HepG2 (cell line): ENCODE data around the gene ANKS1A. TPM values are rescaled to one million over a fixed set of nuclear protein-coding genes. Genes with fewer than 3 reads are reported as not detected.

Source experiments
- ATAC-seq: fragments of 200-7000 bp; cut with Tn5 transposase; 3 replicates; pipeline ENCODE4 v1.9.1; 2020; ENCODE audit warnings: mild to moderate bottlenecking, moderate library complexity
- BruUV-seq: library from RNA; stranded (reverse); fragments of 400-500 nt; replicated peaks from 2 replicates; lab custom pipeline; 2021; lab: Mats Ljungman, UMichigan
- CTCF ChIA-PET: fragments of 300-600 bp; formaldehyde crosslinking; extraction: SDS; loops from one replicate; lab custom pipeline; 2021; ENCODE audit warnings: low total read pairs, inconsistent platforms, low intra/inter-chr PET ratio; lab: Yijun Ruan, JAX
- POLR2A ChIA-PET: fragments of 350-600 bp; sonication (Branson Sonifier 250); formaldehyde crosslinking; loops from one replicate; lab custom pipeline; 2020; ENCODE audit warnings: antibody characterized with exemption, inconsistent platforms; lab: Yijun Ruan, JAX
- DNase-seq: peaks from one replicate; pipeline ENCODE4 v3.0.0-alpha.2; 2015; ENCODE audit warnings: low spot score
- FAIRE-seq: peaks from 3 replicates; lab custom pipeline; 2011; peaks lifted over from hg19 to GRCh38; lab: Jason Lieb, UNC
- H2AFZ ChIP-seq: one replicate; pipeline ENCODE4 v1.6.1; 2011; ENCODE audit warnings: low read length, inconsistent platforms
- H3K27ac ChIP-seq: fragments of 300-600 bp; 3 replicates; pipeline ENCODE4 v1.8.0; 2011; ENCODE audit warnings: mixed run types, mild to moderate bottlenecking, mixed read lengths, low read length, inconsistent platforms; ENCODE audit not compliant: insufficient read depth; ENCODE audit errors: extremely low read length
- H3K27me3 ChIP-seq, 2 experiments: fragments of 200-600 bp in 1 of 2; 2 replicates in 1 of 2; 3 replicates in 1 of 2; pipeline versions ENCODE4 v1.6.0 to v1.8.0; 2011; ENCODE audit warnings: low read length in 2 of 2, mild to moderate bottlenecking in 2 of 2, moderate library complexity in 2 of 2, inconsistent platforms in 1 of 2; ENCODE audit not compliant: insufficient read depth in 2 of 2, control insufficient read depth in 1 of 2
- H3K36me3 ChIP-seq, 2 experiments: fragments of 200-600 bp in 1 of 2; replicated peaks in 1 of 2; 2 replicates in 1 of 2; 3 replicates in 1 of 2; pipeline versions ENCODE4 v1.5.1 to v1.8.0; 2011; ENCODE audit warnings: low read length in 2 of 2, inconsistent platforms in 1 of 2; ENCODE audit not compliant: insufficient read depth in 2 of 2, control insufficient read depth in 1 of 2
- H3K4me1 ChIP-seq: 2 replicates; pipeline ENCODE4 v1.5.1; 2012; ENCODE audit warnings: low read length, inconsistent platforms; ENCODE audit not compliant: insufficient read depth
- H3K4me2 ChIP-seq: 2 replicates; pipeline ENCODE4 v1.6.0; 2011; ENCODE audit warnings: low read depth, low read length, inconsistent platforms
- H3K4me3 ChIP-seq, 3 experiments: fragments of 200-600 bp in 1 of 3; sonication (generic), shearing (Covaris generic) in 1 of 3; replicated peaks in 1 of 3; 2 replicates each; pipeline ENCODE4 v1.5.1; 2011 to 2016; ENCODE audit warnings: low read length in 3 of 3, inconsistent platforms in 2 of 3, low read depth in 2 of 3, mild to moderate bottlenecking in 2 of 3, control low read depth in 1 of 3, mixed read lengths in 1 of 3; ENCODE audit not compliant: insufficient read depth in 1 of 3
- H3K79me2 ChIP-seq: one replicate; pipeline ENCODE4 v1.6.1; 2011; ENCODE audit warnings: low read length, inconsistent platforms; ENCODE audit not compliant: insufficient read depth
- H3K9ac ChIP-seq: 2 replicates; pipeline ENCODE4 v1.6.0; 2011; ENCODE audit warnings: mild to moderate bottlenecking, low read depth, low read length, inconsistent platforms; ENCODE audit not compliant: insufficient read depth
- H3K9me3 ChIP-seq: 2 replicates; pipeline ENCODE4 v1.5.1; 2012; ENCODE audit warnings: mild to moderate bottlenecking, low read length
- H4K20me1 ChIP-seq: 2 replicates; pipeline ENCODE4 v1.6.0; 2011; ENCODE audit warnings: inconsistent platforms, mild to moderate bottlenecking, low read length, moderate library complexity; ENCODE audit not compliant: insufficient read depth
- FOXA1 ChIP-seq, 2 experiments: fragments of 450-650 bp in 1 of 2; sonication (generic) in 1 of 2; formaldehyde crosslinking in 1 of 2; IDR thresholded peaks; 2 replicates each; pipeline versions ENCODE4 v1.4.0 to v1.6.1; 2016 to 2020; ENCODE audit warnings: missing genetic modification reagents in 1 of 2
- MAFK ChIP-seq, 2 experiments: IDR thresholded peaks in 1 of 2; conservative IDR thresholded peaks in 1 of 2; 2 replicates each; pipeline ENCODE4 v1.6.1; 2011; ENCODE audit warnings: improper control_type of control experiment in 2 of 2, low read length in 2 of 2
- ZMAT5 ChIP-seq: sonication (generic); formaldehyde crosslinking; IDR thresholded peaks from 2 replicates; pipeline ENCODE4 v1.5.0; 2020; ENCODE audit warnings: mild to moderate bottlenecking, low read depth, missing genetic modification reagents, borderline replicate concordance
- ZNF552 ChIP-seq: sonication (generic); formaldehyde crosslinking; IDR thresholded peaks from 2 replicates; pipeline ENCODE4 v1.9.0; 2022; ENCODE audit warnings: missing genetic modification reagents, mild to moderate bottlenecking, borderline replicate concordance
- WGBS: methylation state at CpG from one replicate; pipeline ENCODE4 v1.1.6; 2017; ENCODE audit warnings: low lambda C conversion rate; 5-methylcytosine and 5-hydroxymethylcytosine counted together
- in situ Hi-C: cut with HindIII; loops from 2 replicates; pipeline ENCODE4 v1.10.0; 2017; ENCODE audit warnings: low pct_unique_long_range_greater_than_20kb; ENCODE audit not compliant: extremely low pct_ligation_motif_present
- intact Hi-C: fragments of 100-400 bp; cut with micrococcal nuclease; formaldehyde crosslinking; loops from one replicate; pipeline ENCODE4 v1.10.0; 2022; ENCODE audit not compliant: unreplicated experiment
- polyA plus RNA-seq, 8 experiments: library from polyadenylated mRNA; depleted of rRNA in 3 of 8; stranded (reverse) in 7 of 8; unstranded in 1 of 8; fragments of >200 nt; fragmentation: Illumina TruSeq in 4 of 8; extraction: Trizol in 4 of 8; gene quantifications; 2 replicates each; pipeline versions ENCODE4 v1.2.1 to v1.2.3, GENCODE V29; 2011 to 2016; ENCODE audit warnings: low read depth in 4 of 8, missing spikeins in 1 of 8, mixed read lengths in 1 of 8; ENCODE audit not compliant: insufficient read depth in 1 of 8
- total RNA-seq, 5 experiments: library from RNA; depleted of rRNA; stranded (reverse); fragments of >200 nt; fragmentation: Illumina TruSeq; extraction: Trizol; gene quantifications; 2 replicates each; pipeline ENCODE4 v1.2.3, GENCODE V29; 2016; ENCODE audit warnings: low read depth in 1 of 5
- TF ChIP-seq, protein P1 (sequence below): sonication (generic); formaldehyde crosslinking; IDR thresholded peaks from 2 replicates; pipeline ENCODE4 v1.4.0; 2020; ENCODE audit warnings: missing genetic modification reagents, borderline replicate concordance

The ANKS1A gene
- total and polyA plus RNA-seq, 2 of the 13 experiments (the other 11 are each of a cell fraction or from before 2014, with no cell fraction given): 7.2 to 15.1 TPM

GRCh38 chr6:34924831-34925625, 36.0 kb downstream of the ANKS1A start:
- POLR2A ChIA-PET: no interaction called here
- Histone ChIP-seq H2AFZ (no peak overlapping the region), H3K9ac (no peak overlapping the region), H3K27ac (no peak overlapping the region), H3K9me3 (no peaks in the 10 kb centered on the region), H3K36me3 (no peaks in the 10 kb centered on the region), H3K4me3 (no peak overlapping the region), H3K27me3 (no peaks in the 10 kb centered on the region), H4K20me1 (no peaks in the 10 kb centered on the region), H3K4me1 (peaks cover 23% of the 10 kb centered on the region), H3K4me2 (no peak overlapping the region), H3K79me2 (no peaks in the 10 kb centered on the region)
- TF ChIP-seq, protein P1, sequence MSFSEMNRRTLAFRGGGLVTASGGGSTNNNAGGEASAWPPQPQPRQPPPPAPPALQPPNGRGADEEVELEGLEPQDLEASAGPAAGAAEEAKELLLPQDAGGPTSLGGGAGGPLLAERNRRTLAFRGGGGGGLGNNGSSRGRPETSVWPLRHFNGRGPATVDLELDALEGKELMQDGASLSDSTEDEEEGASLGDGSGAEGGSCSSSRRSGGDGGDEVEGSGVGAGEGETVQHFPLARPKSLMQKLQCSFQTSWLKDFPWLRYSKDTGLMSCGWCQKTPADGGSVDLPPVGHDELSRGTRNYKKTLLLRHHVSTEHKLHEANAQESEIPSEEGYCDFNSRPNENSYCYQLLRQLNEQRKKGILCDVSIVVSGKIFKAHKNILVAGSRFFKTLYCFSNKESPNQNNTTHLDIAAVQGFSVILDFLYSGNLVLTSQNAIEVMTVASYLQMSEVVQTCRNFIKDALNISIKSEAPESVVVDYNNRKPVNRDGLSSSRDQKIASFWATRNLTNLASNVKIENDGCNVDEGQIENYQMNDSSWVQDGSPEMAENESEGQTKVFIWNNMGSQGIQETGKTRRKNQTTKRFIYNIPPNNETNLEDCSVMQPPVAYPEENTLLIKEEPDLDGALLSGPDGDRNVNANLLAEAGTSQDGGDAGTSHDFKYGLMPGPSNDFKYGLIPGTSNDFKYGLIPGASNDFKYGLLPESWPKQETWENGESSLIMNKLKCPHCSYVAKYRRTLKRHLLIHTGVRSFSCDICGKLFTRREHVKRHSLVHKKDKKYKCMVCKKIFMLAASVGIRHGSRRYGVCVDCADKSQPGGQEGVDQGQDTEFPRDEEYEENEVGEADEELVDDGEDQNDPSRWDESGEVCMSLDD (CRISPR knock-in tag): no peak
- TF ChIP-seq FOXA1 (IDR thresholded peaks at IDR 0.05) (no peak), FOXA1 (CRISPR knock-in tag; IDR thresholded peaks at IDR 0.05) (no peak), ZNF552 (CRISPR knock-in tag) (no peak), ZMAT5 (no peak), MAFK (conservative IDR thresholded peaks at IDR 0.05 in 1 of 2, IDR thresholded peaks at IDR 0.05 in 1 of 2; ENCODE audit: low read length in 2 of 2) (peak in 1 of 2 experiments; percentile 36; a peak in 1 of 4 replicates)
- CTCF ChIA-PET: no interaction called here
- in situ Hi-C loops (no loop called here), intact Hi-C loops (no loop called here)
- FAIRE-seq (no peak), ATAC-seq (no peak), DNase-seq (no peak)
- 93% methylated on average over 9 of the region's 9 CpGs for WGBS
- BruUV-seq: no TSS peak
